Esophagus squamous epithelium (tissue), 4 donors: ENCODE data around the gene ARL10.

Experiments used
- POLR2A ChIP-seq, 4 donors: fragments of 450-650 bp; IDR thresholded peaks; one replicate each; pipeline ENCODE4 v1.6.1; 2017; ENCODE audit warnings: antibody characterized with exemption in 4 of 4, mild to moderate bottlenecking in 4 of 4, moderate library complexity in 3 of 4
- TF ChIP-seq, protein P1 (sequence below), 6 experiments: fragments of 450-650 bp in 4 of 6; fragments of 200-600 bp in 2 of 6; sonication (generic) in 2 of 6; IDR thresholded peaks; one replicate each; pipeline ENCODE4 v1.5.1; 2016 to 2019; ENCODE audit warnings: antibody characterized with exemption in 6 of 6, mild to moderate bottlenecking in 4 of 6, moderate library complexity in 4 of 6

- TF ChIP-seq, protein P1, sequence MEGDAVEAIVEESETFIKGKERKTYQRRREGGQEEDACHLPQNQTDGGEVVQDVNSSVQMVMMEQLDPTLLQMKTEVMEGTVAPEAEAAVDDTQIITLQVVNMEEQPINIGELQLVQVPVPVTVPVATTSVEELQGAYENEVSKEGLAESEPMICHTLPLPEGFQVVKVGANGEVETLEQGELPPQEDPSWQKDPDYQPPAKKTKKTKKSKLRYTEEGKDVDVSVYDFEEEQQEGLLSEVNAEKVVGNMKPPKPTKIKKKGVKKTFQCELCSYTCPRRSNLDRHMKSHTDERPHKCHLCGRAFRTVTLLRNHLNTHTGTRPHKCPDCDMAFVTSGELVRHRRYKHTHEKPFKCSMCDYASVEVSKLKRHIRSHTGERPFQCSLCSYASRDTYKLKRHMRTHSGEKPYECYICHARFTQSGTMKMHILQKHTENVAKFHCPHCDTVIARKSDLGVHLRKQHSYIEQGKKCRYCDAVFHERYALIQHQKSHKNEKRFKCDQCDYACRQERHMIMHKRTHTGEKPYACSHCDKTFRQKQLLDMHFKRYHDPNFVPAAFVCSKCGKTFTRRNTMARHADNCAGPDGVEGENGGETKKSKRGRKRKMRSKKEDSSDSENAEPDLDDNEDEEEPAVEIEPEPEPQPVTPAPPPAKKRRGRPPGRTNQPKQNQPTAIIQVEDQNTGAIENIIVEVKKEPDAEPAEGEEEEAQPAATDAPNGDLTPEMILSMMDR (IDR thresholded peaks at IDR 0.05) = no peak
- TF ChIP-seq POLR2A (IDR thresholded peaks at IDR 0.05) = no peak
Measured at GRCh38 chr5:176356179-176356566, 9.1 kb upstream of the ARL10 start.
